ENCODE data around the gene AQP7. TPM values are rescaled to one million over a fixed set of nuclear protein-coding genes. Genes with fewer than 3 reads are reported as not detected.

Gene AQP7
- total and polyA plus RNA-seq, 12 donors, result 0.33 to 32.5 (median 2.4) TPM; not detected in 2

DNA sequence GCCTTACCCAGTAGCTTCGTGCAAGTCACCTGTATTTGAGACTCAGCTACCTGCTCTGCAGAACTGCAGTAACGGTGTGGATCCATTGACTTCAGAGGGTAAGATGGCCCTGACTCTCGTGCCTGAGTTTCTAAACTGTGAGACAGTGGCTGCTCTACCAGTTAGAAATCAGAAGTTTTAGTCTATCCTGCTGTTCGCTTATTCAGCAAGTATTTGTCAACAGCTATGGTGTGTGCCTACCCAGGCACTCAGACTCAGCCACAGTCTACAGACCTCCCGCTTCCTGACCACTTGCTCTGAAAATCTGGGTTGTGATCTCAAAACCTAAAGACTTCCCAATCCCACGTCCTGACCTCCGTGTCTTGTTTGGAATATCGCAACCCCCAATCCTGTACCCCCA lies 31.5 kb upstream of the AQP7 start:
- no peaks in the 10 kb centered on the region for H3K4me1 ChIP-seq (replicated peaks in 1 of 2)
- no peak overlapping the region for H3K4me3 ChIP-seq
- no peak for TF ChIP-seq POLR2A (IDR thresholded peaks at IDR 0.05)
- TF ChIP-seq, protein P1, sequence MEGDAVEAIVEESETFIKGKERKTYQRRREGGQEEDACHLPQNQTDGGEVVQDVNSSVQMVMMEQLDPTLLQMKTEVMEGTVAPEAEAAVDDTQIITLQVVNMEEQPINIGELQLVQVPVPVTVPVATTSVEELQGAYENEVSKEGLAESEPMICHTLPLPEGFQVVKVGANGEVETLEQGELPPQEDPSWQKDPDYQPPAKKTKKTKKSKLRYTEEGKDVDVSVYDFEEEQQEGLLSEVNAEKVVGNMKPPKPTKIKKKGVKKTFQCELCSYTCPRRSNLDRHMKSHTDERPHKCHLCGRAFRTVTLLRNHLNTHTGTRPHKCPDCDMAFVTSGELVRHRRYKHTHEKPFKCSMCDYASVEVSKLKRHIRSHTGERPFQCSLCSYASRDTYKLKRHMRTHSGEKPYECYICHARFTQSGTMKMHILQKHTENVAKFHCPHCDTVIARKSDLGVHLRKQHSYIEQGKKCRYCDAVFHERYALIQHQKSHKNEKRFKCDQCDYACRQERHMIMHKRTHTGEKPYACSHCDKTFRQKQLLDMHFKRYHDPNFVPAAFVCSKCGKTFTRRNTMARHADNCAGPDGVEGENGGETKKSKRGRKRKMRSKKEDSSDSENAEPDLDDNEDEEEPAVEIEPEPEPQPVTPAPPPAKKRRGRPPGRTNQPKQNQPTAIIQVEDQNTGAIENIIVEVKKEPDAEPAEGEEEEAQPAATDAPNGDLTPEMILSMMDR (IDR thresholded peaks at IDR 0.05), result no peak
- DNase-seq, result no peak
- no peaks in the 10 kb centered on the region for H3K36me3 ChIP-seq (replicated peaks in 1 of 2)
- intact Hi-C loops (cut with DNase I), result no loop called here
- WGBS, 4 donors, result 87 to 94% (median 90%) methylated on average over 5 to 8 of the region's 8 CpGs
- no peaks in the 10 kb centered on the region for H3K27me3 ChIP-seq
- H3K9me3 ChIP-seq (replicated peaks in 1 of 3), result no peaks in the 10 kb centered on the region
- H3K27ac ChIP-seq, result no peak overlapping the region

DNA sequence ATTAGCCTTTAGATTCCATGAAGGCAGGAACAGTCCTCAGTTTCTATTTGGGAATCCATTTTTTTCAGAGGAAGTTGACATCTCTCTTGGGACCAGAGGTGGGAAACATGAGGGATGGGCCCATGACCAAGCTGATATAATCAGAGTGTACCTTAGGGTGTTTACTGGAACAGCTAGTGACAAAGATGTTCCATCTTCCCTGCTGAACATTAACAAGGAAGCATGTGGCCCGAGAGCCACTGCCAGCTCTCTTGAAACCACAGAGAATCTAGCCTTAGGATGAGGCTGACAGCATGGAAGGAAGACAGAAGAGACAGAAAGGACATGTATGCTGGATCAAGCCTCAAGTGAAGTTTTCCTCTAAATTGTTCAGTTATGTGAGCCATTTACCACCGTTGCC lies 29.1 kb upstream of the AQP7 start:
- no peaks in the 10 kb centered on the region for H3K36me3 ChIP-seq (replicated peaks in 1 of 2)
- 85 to 98% (median 89%) methylated on average over 2 of the region's 2 CpGs for WGBS, 4 donors
- H3K4me3 ChIP-seq, result no peak overlapping the region
- no peaks in the 10 kb centered on the region for H3K9me3 ChIP-seq (replicated peaks in 1 of 3)
- no peaks in the 10 kb centered on the region for H3K27me3 ChIP-seq
- no peaks in the 10 kb centered on the region for H3K4me1 ChIP-seq (replicated peaks in 1 of 2)
- H3K27ac ChIP-seq, result no peak overlapping the region
- no peak for TF ChIP-seq POLR2A (IDR thresholded peaks at IDR 0.05)
- TF ChIP-seq, protein P1 (IDR thresholded peaks at IDR 0.05), result no peak
- no peak for DNase-seq
- intact Hi-C loops (cut with DNase I), result no loop called here

DNA sequence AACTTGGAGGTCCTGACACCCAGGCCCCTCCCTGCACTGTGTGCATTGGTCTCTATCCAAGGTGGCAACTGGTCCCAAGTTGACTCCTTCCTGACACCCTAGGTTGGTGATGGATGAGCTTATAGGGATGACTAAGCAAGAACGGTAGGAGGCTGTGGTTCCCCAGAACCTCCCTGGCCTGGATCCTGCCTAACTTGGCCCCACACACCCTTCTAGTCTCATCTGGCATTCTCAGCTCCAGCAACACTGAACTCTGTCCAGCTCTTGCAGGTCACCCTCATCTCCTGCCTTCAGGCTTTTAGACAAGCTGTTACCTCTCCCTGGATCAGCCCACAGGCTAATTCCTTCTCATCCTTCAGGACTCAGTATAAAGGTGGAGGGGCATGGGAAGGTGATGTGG lies 28.6 kb upstream of the AQP7 start:
- Histone ChIP-seq H3K4me1 (replicated peaks in 1 of 2) (no peaks in the 10 kb centered on the region), H3K4me3 (no peak overlapping the region), H3K27ac (no peak overlapping the region), H3K9me3 (replicated peaks in 1 of 3) (no peaks in the 10 kb centered on the region), H3K27me3 (no peaks in the 10 kb centered on the region), H3K36me3 (replicated peaks in 1 of 2) (no peaks in the 10 kb centered on the region)
- DNase-seq, result no peak
- WGBS, 4 donors, result 16 to 29% (median 25%) methylated on average over 1 of the region's 1 CpG
- intact Hi-C loops (cut with DNase I), result no loop called here
- no peak for TF ChIP-seq POLR2A (IDR thresholded peaks at IDR 0.05)
- TF ChIP-seq, protein P1 (IDR thresholded peaks at IDR 0.05), result no peak

DNA sequence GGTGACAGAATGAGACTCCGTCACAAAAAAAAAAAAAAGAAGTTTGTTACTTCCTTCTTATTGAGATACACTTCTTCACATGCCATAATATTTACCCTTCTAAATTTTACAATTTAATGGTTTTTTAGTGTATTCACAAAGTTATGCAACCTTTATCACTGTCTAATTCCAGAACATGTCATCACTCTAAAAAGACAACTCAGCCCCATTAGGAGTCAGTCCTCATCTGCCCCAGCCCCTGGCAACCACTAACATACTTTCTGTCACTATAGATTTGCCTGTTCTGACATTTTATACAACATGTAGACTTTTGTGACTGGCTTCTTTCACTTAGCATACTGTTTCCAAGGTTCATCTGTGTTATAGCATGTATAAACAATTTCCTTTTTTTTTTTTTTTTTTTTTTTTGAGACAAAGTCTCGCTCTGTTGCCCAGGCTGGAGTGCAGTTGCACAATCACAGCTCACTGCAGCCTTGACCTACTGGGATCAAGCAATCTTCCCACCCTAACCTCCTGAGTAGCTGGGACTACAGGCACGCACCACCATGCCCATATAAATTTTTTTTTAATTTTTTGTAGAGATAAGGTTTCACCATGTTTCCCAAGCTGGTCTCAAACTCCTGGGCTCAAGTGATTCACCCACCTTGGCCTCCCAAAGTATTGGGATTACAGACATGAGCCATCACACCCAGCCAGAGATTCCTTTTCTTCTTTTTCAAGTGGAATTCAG lies 27.1 kb upstream of the AQP7 start:
- TF ChIP-seq, protein P1 (IDR thresholded peaks at IDR 0.05), result no peak
- TF ChIP-seq POLR2A (IDR thresholded peaks at IDR 0.05), result no peak
- Histone ChIP-seq H3K9me3 (replicated peaks in 1 of 3) (no peaks in the 10 kb centered on the region), H3K4me1 (replicated peaks in 1 of 2) (no peaks in the 10 kb centered on the region), H3K27ac (no peak overlapping the region), H3K27me3 (no peaks in the 10 kb centered on the region), H3K4me3 (no peak overlapping the region), H3K36me3 (replicated peaks in 1 of 2) (no peaks in the 10 kb centered on the region)
- DNase-seq, result no peak
- 58 to 67% (median 59%) methylated on average over 3 of the region's 3 CpGs for WGBS, 4 donors
- intact Hi-C loops (cut with DNase I), result no loop called here

Measured in adrenal gland (tissue), 12 donors.